Astrocyte (in vitro differentiated cells and primary cell): Measurements from ENCODE around the gene PPM1F. TPM values are rescaled to one million over a fixed set of nuclear protein-coding genes. Genes with fewer than 3 reads are reported as not detected.

Experiments used
- DNase-seq: peaks from one replicate; pipeline ENCODE4 v3.0.0-alpha.2; 2010; ENCODE audit warnings: low read depth
- FAIRE-seq: peaks from 2 replicates; lab custom pipeline; 2011; peaks lifted over from hg19 to GRCh38; lab: Jason Lieb, UNC
- H2AFZ ChIP-seq: 2 replicates; pipeline ENCODE4 v1.6.0; 2012; ENCODE audit warnings: low read depth, low read length, inconsistent platforms
- H3K27ac ChIP-seq: 2 replicates; pipeline ENCODE4 v1.5.1; 2011; ENCODE audit warnings: low read depth, low read length, inconsistent platforms
- H3K27me3 ChIP-seq: 2 replicates; pipeline ENCODE4 v1.6.0; 2011; ENCODE audit warnings: low read length, inconsistent platforms; ENCODE audit not compliant: insufficient read depth
- H3K36me3 ChIP-seq: 2 replicates; pipeline ENCODE4 v1.5.1; 2011; ENCODE audit warnings: low read length, inconsistent platforms; ENCODE audit not compliant: insufficient read depth
- H3K4me1 ChIP-seq: 2 replicates; pipeline ENCODE4 v1.5.1; 2011; ENCODE audit warnings: low read length, inconsistent platforms; ENCODE audit not compliant: insufficient read depth
- H3K4me2 ChIP-seq: 2 replicates; pipeline ENCODE4 v1.6.0; 2012; ENCODE audit warnings: low read length, inconsistent platforms
- H3K4me3 ChIP-seq: 2 replicates; pipeline ENCODE4 v1.5.1; 2011; ENCODE audit warnings: low read depth, mild to moderate bottlenecking, low read length, inconsistent platforms; ENCODE audit not compliant: insufficient read depth
- H3K79me2 ChIP-seq: 2 replicates; pipeline ENCODE4 v1.6.0; 2012; ENCODE audit warnings: mild to moderate bottlenecking, low read length, inconsistent platforms; ENCODE audit not compliant: insufficient read depth
- H3K9ac ChIP-seq: 2 replicates; pipeline ENCODE4 v1.6.0; 2012; ENCODE audit warnings: mild to moderate bottlenecking, low read length, inconsistent platforms
- H3K9me3 ChIP-seq: 2 replicates; pipeline ENCODE4 v1.5.1; 2012; ENCODE audit warnings: low read depth, mild to moderate bottlenecking, low read length, inconsistent platforms; ENCODE audit not compliant: insufficient read depth
- H4K20me1 ChIP-seq: 2 replicates; pipeline ENCODE4 v1.6.0; 2012; ENCODE audit warnings: low read length, inconsistent platforms; ENCODE audit not compliant: insufficient read depth
- H3K27ac Mint-ChIP-seq: one replicate; pipeline ENCODE4 v1.8.0; 2021; ENCODE audit warnings: mild to moderate bottlenecking, mixed read lengths; ENCODE audit not compliant: unreplicated experiment
- H3K27me3 Mint-ChIP-seq: one replicate; pipeline ENCODE4 v1.8.0; 2021; ENCODE audit warnings: low read depth, mixed read lengths; ENCODE audit not compliant: unreplicated experiment
- H3K36me3 Mint-ChIP-seq: one replicate; pipeline ENCODE4 v1.8.0; 2021; ENCODE audit warnings: low read depth, mixed read lengths; ENCODE audit not compliant: unreplicated experiment
- H3K4me1 Mint-ChIP-seq: one replicate; pipeline ENCODE4 v1.8.0; 2021; ENCODE audit warnings: low read depth, mixed read lengths; ENCODE audit not compliant: unreplicated experiment
- H3K4me3 Mint-ChIP-seq: one replicate; pipeline ENCODE4 v1.8.0; 2021; ENCODE audit warnings: mild to moderate bottlenecking, moderate library complexity, mixed read lengths; ENCODE audit not compliant: unreplicated experiment
- H3K9me3 Mint-ChIP-seq: one replicate; pipeline ENCODE4 v1.8.0; 2021; ENCODE audit warnings: mild to moderate bottlenecking, mixed read lengths; ENCODE audit not compliant: unreplicated experiment
- EZH2 ChIP-seq: IDR thresholded peaks from 2 replicates; pipeline ENCODE4 v1.6.1; 2012; ENCODE audit warnings: mild to moderate bottlenecking, low read length, inconsistent platforms; ENCODE audit not compliant: insufficient read depth
- total RNA-seq: library from RNA; stranded (reverse); gene quantifications from 2 replicates; pipeline ENCODE4 v1.2.1, GENCODE V29; 2021
- TF ChIP-seq, protein P1 (sequence below): IDR thresholded peaks from 2 replicates; pipeline ENCODE4 v1.5.1; 2011; ENCODE audit warnings: low read depth, mild to moderate bottlenecking, inconsistent platforms, low read length, moderate library complexity; ENCODE audit not compliant: insufficient read depth

PPM1F gene
- total RNA-seq, 1 donor from 2014 or later: 27.9 TPM

GRCh38 chr22:21977814-21978213 is 25.2 kb upstream of the PPM1F start:
- H3K4me3 Mint-ChIP-seq: no peak overlapping the region
- no peak overlapping the region for H2AFZ ChIP-seq
- H3K27ac Mint-ChIP-seq: no peak overlapping the region
- H3K36me3 ChIP-seq: peaks cover 11% of the 10 kb centered on the region
- H3K9ac ChIP-seq: no peak overlapping the region
- no peak overlapping the region for H3K4me2 ChIP-seq
- TF ChIP-seq EZH2: no peak
- TF ChIP-seq, protein P1, sequence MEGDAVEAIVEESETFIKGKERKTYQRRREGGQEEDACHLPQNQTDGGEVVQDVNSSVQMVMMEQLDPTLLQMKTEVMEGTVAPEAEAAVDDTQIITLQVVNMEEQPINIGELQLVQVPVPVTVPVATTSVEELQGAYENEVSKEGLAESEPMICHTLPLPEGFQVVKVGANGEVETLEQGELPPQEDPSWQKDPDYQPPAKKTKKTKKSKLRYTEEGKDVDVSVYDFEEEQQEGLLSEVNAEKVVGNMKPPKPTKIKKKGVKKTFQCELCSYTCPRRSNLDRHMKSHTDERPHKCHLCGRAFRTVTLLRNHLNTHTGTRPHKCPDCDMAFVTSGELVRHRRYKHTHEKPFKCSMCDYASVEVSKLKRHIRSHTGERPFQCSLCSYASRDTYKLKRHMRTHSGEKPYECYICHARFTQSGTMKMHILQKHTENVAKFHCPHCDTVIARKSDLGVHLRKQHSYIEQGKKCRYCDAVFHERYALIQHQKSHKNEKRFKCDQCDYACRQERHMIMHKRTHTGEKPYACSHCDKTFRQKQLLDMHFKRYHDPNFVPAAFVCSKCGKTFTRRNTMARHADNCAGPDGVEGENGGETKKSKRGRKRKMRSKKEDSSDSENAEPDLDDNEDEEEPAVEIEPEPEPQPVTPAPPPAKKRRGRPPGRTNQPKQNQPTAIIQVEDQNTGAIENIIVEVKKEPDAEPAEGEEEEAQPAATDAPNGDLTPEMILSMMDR: no peak
- no peaks in the 10 kb centered on the region for H3K27me3 Mint-ChIP-seq
- DNase-seq (no peak), FAIRE-seq (no peak)
- H3K27ac ChIP-seq: no peak overlapping the region
- no peaks in the 10 kb centered on the region for H3K9me3 Mint-ChIP-seq
- peaks cover 7% of the 10 kb centered on the region for H3K36me3 Mint-ChIP-seq
- peaks cover 68% of the 10 kb centered on the region for H4K20me1 ChIP-seq
- H3K4me1 Mint-ChIP-seq: peaks cover 7% of the 10 kb centered on the region
- H3K9me3 ChIP-seq: no peaks in the 10 kb centered on the region
- H3K4me3 ChIP-seq: no peak overlapping the region
- H3K79me2 ChIP-seq: peaks cover 62% of the 10 kb centered on the region
- H3K27me3 ChIP-seq: no peaks in the 10 kb centered on the region
- peaks cover 7% of the 10 kb centered on the region for H3K4me1 ChIP-seq

- TF ChIP-seq EZH2: no peak
- TF ChIP-seq, protein P1: no peak
- Histone ChIP-seq H3K4me1 (no peaks in the 10 kb centered on the region), H3K27ac (no peak overlapping the region), H3K27me3 (no peaks in the 10 kb centered on the region), H3K79me2 (peaks cover 45% of the 10 kb centered on the region), H2AFZ (no peak overlapping the region), H3K9ac (no peak overlapping the region), H3K4me2 (no peak overlapping the region), H4K20me1 (peaks cover 74% of the 10 kb centered on the region), H3K9me3 (no peaks in the 10 kb centered on the region), H3K4me3 (no peak overlapping the region), H3K36me3 (peaks cover 19% of the 10 kb centered on the region)
- Mint-ChIP-seq H3K27ac (no peak overlapping the region), H3K36me3 (peaks cover 9% of the 10 kb centered on the region), H3K4me1 (peaks cover 3% of the 10 kb centered on the region), H3K9me3 (no peaks in the 10 kb centered on the region), H3K27me3 (no peaks in the 10 kb centered on the region), H3K4me3 (no peak overlapping the region)
- DNase-seq (no peak), FAIRE-seq (no peak)
These were observed 23.3 kb upstream of the PPM1F start for GRCh38 chr22:21975854-21976345.

DNA sequence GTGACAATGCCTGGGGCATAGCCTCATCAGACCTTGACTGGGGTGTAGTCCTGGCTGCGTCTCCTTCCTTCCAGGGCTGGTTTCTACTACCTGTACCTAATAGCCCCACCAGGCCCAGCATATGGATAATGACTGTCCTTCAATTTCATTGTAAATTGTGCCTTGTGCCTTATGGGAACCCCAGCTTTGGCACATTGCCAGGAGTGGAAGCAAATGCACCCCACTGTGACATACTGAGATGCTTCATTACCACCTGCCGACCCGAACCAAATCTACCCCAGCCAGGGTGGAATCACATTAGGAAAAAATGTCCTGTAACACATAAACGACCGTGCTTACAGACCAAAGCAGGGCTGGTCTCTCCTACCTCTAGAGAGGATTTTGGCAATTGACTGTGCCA is 22.6 kb upstream of the PPM1F start:
- peaks cover 67% of the 10 kb centered on the region for H4K20me1 ChIP-seq
- no peak overlapping the region for H3K4me3 ChIP-seq
- no peaks in the 10 kb centered on the region for H3K4me1 ChIP-seq
- peaks cover 9% of the 10 kb centered on the region for H3K36me3 Mint-ChIP-seq
- H3K79me2 ChIP-seq: peaks cover 39% of the 10 kb centered on the region
- no peak overlapping the region for H3K4me2 ChIP-seq
- no peaks in the 10 kb centered on the region for H3K9me3 Mint-ChIP-seq
- no peak overlapping the region for H3K27ac Mint-ChIP-seq
- FAIRE-seq (no peak), DNase-seq (no peak)
- H2AFZ ChIP-seq: no peak overlapping the region
- H3K36me3 ChIP-seq: peaks cover 21% of the 10 kb centered on the region
- H3K4me3 Mint-ChIP-seq: no peak overlapping the region
- H3K27me3 ChIP-seq: no peaks in the 10 kb centered on the region
- no peak for TF ChIP-seq EZH2
- TF ChIP-seq, protein P1: no peak
- H3K9me3 ChIP-seq: no peaks in the 10 kb centered on the region
- H3K4me1 Mint-ChIP-seq: peaks cover 3% of the 10 kb centered on the region
- no peaks in the 10 kb centered on the region for H3K27me3 Mint-ChIP-seq
- no peak overlapping the region for H3K27ac ChIP-seq
- no peak overlapping the region for H3K9ac ChIP-seq
